ENCODE measurements around the gene SLC28A3.

Gene SLC28A3

GRCh38 chr9:84319632-84320031, 20.9 kb downstream of the SLC28A3 start:
- Histone ChIP-seq H3K79me2 (no peaks in the 10 kb centered on the region), H3K27ac (no peak overlapping the region), H3K4me2 (ENCODE audit: low read length) (no peak overlapping the region), H3K9me3 (ENCODE audit: control insufficient read depth, low read length) (no peaks in the 10 kb centered on the region), H3K4me1 (no peaks in the 10 kb centered on the region), H3K4me3 (ENCODE audit: low read depth, low read length) (no peak overlapping the region), H2AFZ (no peak overlapping the region), H3K9ac (no peak overlapping the region), H3K27me3 (ENCODE audit: control insufficient read depth, insufficient read depth, low read length) (no peaks in the 10 kb centered on the region), H3K36me3 (ENCODE audit: control insufficient read depth, insufficient read depth, low read length) (no peaks in the 10 kb centered on the region)
- TF ChIP-seq, protein P1, sequence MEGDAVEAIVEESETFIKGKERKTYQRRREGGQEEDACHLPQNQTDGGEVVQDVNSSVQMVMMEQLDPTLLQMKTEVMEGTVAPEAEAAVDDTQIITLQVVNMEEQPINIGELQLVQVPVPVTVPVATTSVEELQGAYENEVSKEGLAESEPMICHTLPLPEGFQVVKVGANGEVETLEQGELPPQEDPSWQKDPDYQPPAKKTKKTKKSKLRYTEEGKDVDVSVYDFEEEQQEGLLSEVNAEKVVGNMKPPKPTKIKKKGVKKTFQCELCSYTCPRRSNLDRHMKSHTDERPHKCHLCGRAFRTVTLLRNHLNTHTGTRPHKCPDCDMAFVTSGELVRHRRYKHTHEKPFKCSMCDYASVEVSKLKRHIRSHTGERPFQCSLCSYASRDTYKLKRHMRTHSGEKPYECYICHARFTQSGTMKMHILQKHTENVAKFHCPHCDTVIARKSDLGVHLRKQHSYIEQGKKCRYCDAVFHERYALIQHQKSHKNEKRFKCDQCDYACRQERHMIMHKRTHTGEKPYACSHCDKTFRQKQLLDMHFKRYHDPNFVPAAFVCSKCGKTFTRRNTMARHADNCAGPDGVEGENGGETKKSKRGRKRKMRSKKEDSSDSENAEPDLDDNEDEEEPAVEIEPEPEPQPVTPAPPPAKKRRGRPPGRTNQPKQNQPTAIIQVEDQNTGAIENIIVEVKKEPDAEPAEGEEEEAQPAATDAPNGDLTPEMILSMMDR (IDR thresholded peaks at IDR 0.05), result no peak

DNA sequence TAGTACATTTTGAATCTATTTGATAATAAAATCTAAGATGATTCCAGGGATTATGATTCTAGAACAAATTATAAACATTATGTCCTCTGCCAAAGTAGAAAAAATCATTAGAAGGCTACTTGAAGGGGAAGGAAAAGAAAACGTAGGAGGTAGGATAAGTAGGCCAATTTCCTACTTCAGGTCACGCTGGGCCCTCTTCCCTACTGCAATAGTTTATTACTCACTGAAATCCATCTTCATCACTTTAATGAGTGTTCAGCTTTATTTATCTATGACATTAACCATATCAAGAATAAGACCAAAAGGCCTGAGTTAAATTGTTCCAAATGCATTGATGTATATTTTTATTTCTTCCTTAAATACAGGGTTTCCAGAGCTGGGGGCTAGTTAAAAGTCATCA, 21.6 kb downstream of the SLC28A3 start:
- Histone ChIP-seq H3K4me2 (ENCODE audit: low read length) (no peak overlapping the region), H3K9ac (no peak overlapping the region), H3K4me1 (no peaks in the 10 kb centered on the region), H3K9me3 (ENCODE audit: control insufficient read depth, low read length) (no peaks in the 10 kb centered on the region), H3K27ac (no peak overlapping the region), H3K4me3 (ENCODE audit: low read depth, low read length) (no peak overlapping the region), H3K36me3 (ENCODE audit: control insufficient read depth, insufficient read depth, low read length) (no peaks in the 10 kb centered on the region), H3K79me2 (no peaks in the 10 kb centered on the region), H3K27me3 (ENCODE audit: control insufficient read depth, insufficient read depth, low read length) (no peaks in the 10 kb centered on the region), H2AFZ (no peak overlapping the region)
- TF ChIP-seq, protein P1 (IDR thresholded peaks at IDR 0.05), result no peak

GRCh38 chr9:84317563-84317962, 23.0 kb downstream of the SLC28A3 start:
- H3K27ac ChIP-seq, result no peak overlapping the region
- H3K4me2 ChIP-seq (ENCODE audit: low read length), result no peak overlapping the region
- H3K4me3 ChIP-seq (ENCODE audit: low read depth, low read length), result no peak overlapping the region
- H2AFZ ChIP-seq, result no peak overlapping the region
- no peaks in the 10 kb centered on the region for H3K36me3 ChIP-seq (ENCODE audit: control insufficient read depth, insufficient read depth, low read length)
- H3K9me3 ChIP-seq (ENCODE audit: control insufficient read depth, low read length), result no peaks in the 10 kb centered on the region
- H3K4me1 ChIP-seq, result no peaks in the 10 kb centered on the region
- H3K27me3 ChIP-seq (ENCODE audit: control insufficient read depth, insufficient read depth, low read length), result no peaks in the 10 kb centered on the region
- no peaks in the 10 kb centered on the region for H3K79me2 ChIP-seq
- H3K9ac ChIP-seq, result no peak overlapping the region
- TF ChIP-seq, protein P1 (IDR thresholded peaks at IDR 0.05), result no peak

GRCh38 chr9:84315278-84315877, 25.2 kb downstream of the SLC28A3 start:
- Histone ChIP-seq H3K4me3 (ENCODE audit: low read depth, low read length) (no peak overlapping the region), H3K79me2 (no peaks in the 10 kb centered on the region), H3K9me3 (ENCODE audit: control insufficient read depth, low read length) (no peaks in the 10 kb centered on the region)

More at GRCh38 chr9:84315278-84315877, 25.2 kb downstream of the SLC28A3 start:
- TF ChIP-seq, protein P1 (IDR thresholded peaks at IDR 0.05), result peak; percentile 61
- no peak overlapping the region for H3K27ac ChIP-seq
- no peaks in the 10 kb centered on the region for H3K4me1 ChIP-seq
- H2AFZ ChIP-seq, result peak overlapping the region; percentile 68
- no peak overlapping the region for H3K9ac ChIP-seq
- peak overlapping the region; percentile 37 for H3K4me2 ChIP-seq (ENCODE audit: low read length)
- H3K27me3 ChIP-seq (ENCODE audit: control insufficient read depth, insufficient read depth, low read length), result no peaks in the 10 kb centered on the region
- H3K36me3 ChIP-seq (ENCODE audit: control insufficient read depth, insufficient read depth, low read length), result no peaks in the 10 kb centered on the region
